Heart left ventricle (tissue), 16 donors: ENCODE measurements around the gene ECD. TPM values are rescaled to one million over a fixed set of nuclear protein-coding genes. Genes with fewer than 3 reads are reported as not detected.

Experiments used
- ATAC-seq, 4 donors: fragments of 200-7000 bp; cut with Tn5 transposase; one replicate each; pipeline ENCODE4 v1.9.1; 2020 to 2022; ENCODE audit warnings: moderate library complexity in 4 of 4, mild to moderate bottlenecking in 3 of 4, moderate number of reproducible peaks in 1 of 4
- DNase-seq, 5 donors: peaks; one replicate each; pipeline ENCODE4 v3.0.0-alpha.2; 2020
- H3K27ac ChIP-seq, 12 donors: fragments of 200-600 bp; sonication (generic) in 4 of 12; one replicate each; pipeline versions ENCODE4 v1.5.0 to v1.8.0; 2016 to 2022; ENCODE audit warnings: mild to moderate bottlenecking in 2 of 12
- H3K27me3 ChIP-seq, 9 donors: fragments of 200-600 bp; sonication (generic) in 2 of 9; one replicate each; pipeline versions ENCODE4 v1.5.1 to v1.8.0; 2016 to 2022; ENCODE audit warnings: mild to moderate bottlenecking in 3 of 9
- H3K36me3 ChIP-seq, 9 donors: fragments of 200-600 bp; sonication (generic) in 2 of 9; one replicate each; pipeline versions ENCODE4 v1.5.0 to v1.8.0; 2018 to 2022; ENCODE audit warnings: mild to moderate bottlenecking in 2 of 9
- H3K4me1 ChIP-seq, 12 donors: fragments of 200-600 bp; sonication (generic) in 4 of 12; one replicate each; pipeline versions ENCODE4 v1.5.0 to v1.8.0; 2016 to 2022; ENCODE audit warnings: mild to moderate bottlenecking in 3 of 12
- H3K4me3 ChIP-seq, 12 donors: fragments of 200-600 bp; sonication (generic) in 4 of 12; one replicate each; pipeline versions ENCODE4 v1.5.0 to v1.8.0; 2017 to 2022; ENCODE audit warnings: mild to moderate bottlenecking in 9 of 12, moderate library complexity in 4 of 12
- H3K9me3 ChIP-seq, 12 donors: fragments of 200-600 bp; sonication (generic) in 4 of 12; one replicate each; pipeline versions ENCODE4 v1.5.0 to v1.8.0; 2016 to 2022; ENCODE audit warnings: mild to moderate bottlenecking in 1 of 12
- CTCF ChIP-seq, 12 donors: fragments of 200-600 bp; sonication (generic) in 4 of 12; IDR thresholded peaks; one replicate each; pipeline versions ENCODE4 v1.5.0 to v1.8.0; 2018 to 2022; ENCODE audit warnings: antibody characterized with exemption in 12 of 12, mild to moderate bottlenecking in 5 of 12
- POLR2A ChIP-seq, 2 donors: fragments of 450-650 bp; IDR thresholded peaks; one replicate each; pipeline ENCODE4 v1.6.1; 2017; ENCODE audit warnings: antibody characterized with exemption in 2 of 2, mild to moderate bottlenecking in 2 of 2, moderate library complexity in 2 of 2
- WGBS, 4 donors: extraction: QIAGEN DNeasy Blood & Tissue Kit in 2 of 4; methylation state at CpG; one replicate each; pipeline versions ENCODE4 v1.1.5 to v1.1.7; 2013 to 2018; 5-methylcytosine and 5-hydroxymethylcytosine counted together
- intact Hi-C, 10 donors: fragments of 100-400 bp; cut with DNase I; formaldehyde crosslinking; loops; one replicate each; pipeline versions ENCODE4 v1.11.1 to v1.14.2; 2022
- polyA plus RNA-seq, 2 donors: library from polyadenylated mRNA; stranded (reverse); fragments of 200-250 nt; gene quantifications; one replicate each; pipeline ENCODE4 v1.2.3, GENCODE V29; 2013
- total RNA-seq, 9 donors: library from RNA; depleted of rRNA in 2 of 9; stranded (reverse); fragments of >200 nt in 2 of 9; fragmentation: NEBNext Ultra II Directional in 3 of 9; extraction: Animal tissue kit (Norgen Biotek cat#: 25700) in 3 of 9; gene quantifications; one replicate each; pipeline versions ENCODE4 v1.1.0 to v1.2.4, GENCODE V29; 2016 to 2023
- donor health status: ischemic (EF 13 %, LVEDD 7.1; RV severe dilation, severe dysfunction).
- donor health status: healthy with polysubstance abuse.
- donor health status: DM: no; HTN: yes; CAD: no.
- donor health status: DM: no; HTN: no; CAD: no.
- donor health status: ischemic (EF 25% LVEDD 6.9; RV normal size, moderate dysfunction).
- donor health status: ischemic (EF 25% LVEDD 5.7; RV mildly dilated, moderate dysfunction).
- donor health status: healthy.
- donor health status: DM: yes; HTN: yes; CAD: no.
- donor health status: ischemic (EF 35%, LVEDD 5.7; RV mildly dilated, moderate dysfunction).
- donor health status: nonischemic (EF 11% LVEDD 7.7; RV severe dilation, severe dysfunction).
- donor health status: DM: yes; HTN: yes; CAD: no.
- donor health status: PGD.
- donor health status: ischemic (EF 29% LVEDD 5.4; RV normal size, mild dysfunction).
- donor health status: nonischemic (EF 23%, LVEDD 6.1; RV moderate dilation, normal function).

ECD gene
- total and polyA plus RNA-seq, 11 donors: 7.5 to 21.9 (median 17.9) TPM

GRCh38 chr10:73210395-73211105 lies 42.7 kb upstream of the ECD start:
- H3K27ac ChIP-seq: no peak overlapping the region
- TF ChIP-seq CTCF (IDR thresholded peaks at IDR 0.05) (no peak), POLR2A (IDR thresholded peaks at IDR 0.05) (no peak)
- H3K36me3 ChIP-seq: peaks cover 0 to 45% (median 23%) of the 10 kb centered on the region in 9 donors
- intact Hi-C loops: no loop called here
- H3K9me3 ChIP-seq: peaks cover 0 to 3% (median 0%) of the 10 kb centered on the region in 12 donors
- no peak overlapping the region for H3K4me3 ChIP-seq
- H3K27me3 ChIP-seq: no peaks in the 10 kb centered on the region
- peaks cover 0 to 6% (median 0%) of the 10 kb centered on the region in 12 donors for H3K4me1 ChIP-seq
- no peak for ATAC-seq
- no peak for DNase-seq
- WGBS, 4 donors: 93 to 98% (median 98%) methylated on average over 3 of the region's 3 CpGs

DNA sequence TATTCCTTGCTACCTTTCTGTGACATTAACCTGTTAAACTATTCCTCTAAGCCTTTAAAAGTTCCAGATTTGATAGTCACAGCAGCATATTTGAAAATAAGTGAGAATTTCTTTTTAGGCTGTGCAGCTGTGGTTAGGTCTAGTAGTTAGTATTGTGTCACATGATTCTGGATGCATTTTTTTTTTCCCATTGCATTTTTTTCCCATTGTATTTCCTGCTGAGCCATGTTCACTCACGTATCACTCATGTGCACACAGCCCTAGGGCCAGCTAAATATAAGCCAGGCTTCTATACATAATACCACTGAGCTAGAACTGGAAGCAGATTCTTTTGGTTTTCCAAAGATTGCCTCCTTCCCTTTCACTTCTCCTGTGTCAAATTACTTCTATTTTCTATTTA lies 41.9 kb upstream of the ECD start:
- H3K36me3 ChIP-seq: peaks cover 0 to 45% (median 23%) of the 10 kb centered on the region in 9 donors
- WGBS, 4 donors: 49 to 67% (median 54%) methylated on average over 1 of the region's 1 CpG
- intact Hi-C loops: no loop called here

GRCh38 chr10:73207883-73208282 lies 40.1 kb upstream of the ECD start:
- intact Hi-C loops: no loop called here
- H3K36me3 ChIP-seq: peaks cover 0 to 46% (median 26%) of the 10 kb centered on the region in 9 donors
- DNase-seq (peak in 2 of 5 donors; percentile 33 to 47), ATAC-seq (peak in 3 of 4 donors; percentile 45 to 62 (median 45))
- H3K4me1 ChIP-seq: peaks cover 0 to 6% (median 0%) of the 10 kb centered on the region in 12 donors
- peaks cover 0 to 3% (median 0%) of the 10 kb centered on the region in 12 donors for H3K9me3 ChIP-seq
- TF ChIP-seq POLR2A (IDR thresholded peaks at IDR 0.05) (no peak), CTCF (IDR thresholded peaks at IDR 0.05) (no peak)
- H3K27me3 ChIP-seq: no peaks in the 10 kb centered on the region
- no peak overlapping the region for H3K4me3 ChIP-seq
- 64 to 74% (median 72%) methylated on average over 2 of the region's 2 CpGs for WGBS, 4 donors
- peak overlapping the region in 1 of 12 donors; percentile 15 for H3K27ac ChIP-seq

More for the DNA sequence above, 41.9 kb upstream of the ECD start:
- Histone ChIP-seq H3K4me3 (no peak overlapping the region), H3K9me3 (peaks cover 0 to 3% (median 0%) of the 10 kb centered on the region in 12 donors), H3K4me1 (peaks cover 0 to 6% (median 0%) of the 10 kb centered on the region in 12 donors), H3K27me3 (no peaks in the 10 kb centered on the region), H3K27ac (no peak overlapping the region)
- ATAC-seq (no peak), DNase-seq (no peak)
- TF ChIP-seq POLR2A (IDR thresholded peaks at IDR 0.05) (no peak), CTCF (IDR thresholded peaks at IDR 0.05) (no peak)

- Histone ChIP-seq H3K9me3 (peaks cover 0 to 3% (median 0%) of the 10 kb centered on the region in 12 donors), H3K36me3 (peaks cover 0 to 37% (median 27%) of the 10 kb centered on the region in 9 donors), H3K4me3 (no peak overlapping the region), H3K27me3 (no peaks in the 10 kb centered on the region), H3K27ac (no peak overlapping the region), H3K4me1 (peaks cover 0 to 6% (median 0%) of the 10 kb centered on the region in 12 donors)
- intact Hi-C loops: no loop called here
- no peak for ATAC-seq
- 97 to 100% (median 98%) methylated on average over 5 of the region's 5 CpGs for WGBS, 4 donors
- TF ChIP-seq POLR2A (IDR thresholded peaks at IDR 0.05) (no peak), CTCF (IDR thresholded peaks at IDR 0.05) (no peak)
- DNase-seq: no peak
Observed at GRCh38 chr10:73206385-73206784, 38.6 kb upstream of the ECD start.
